GM12878 (cell line): ENCODE data around the gene SMARCC2. TPM values are rescaled to one million over a fixed set of nuclear protein-coding genes. Genes with fewer than 3 reads are reported as not detected.
A peak's percentile ranks its signal among the peaks of the same experiment; 100 is the strongest.

Experiments
- ATAC-seq: fragments of 200-7000 bp; cut with Tn5 transposase; 3 replicates; pipeline ENCODE4 v1.9.1; 2020; ENCODE audit warnings: mild to moderate bottlenecking, moderate library complexity
- BruUV-seq: library from RNA; stranded (reverse); fragments of 400-500 nt; replicated peaks from 2 replicates; lab custom pipeline; 2021; lab: Mats Ljungman, UMichigan
- CTCF ChIA-PET: fragments of 300-600 bp; sonication (Branson Sonifier 250); formaldehyde crosslinking; extraction: SDS; loops from one replicate; lab custom pipeline; 2021; ENCODE audit warnings: inconsistent platforms; lab: Yijun Ruan, JAX
- POLR2A ChIA-PET: fragments of 350-600 bp; formaldehyde crosslinking; extraction: SDS; loops from one replicate; lab custom pipeline; 2021; ENCODE audit warnings: inconsistent platforms; lab: Charles Lee
- RAD21 ChIA-PET: fragments of 300-600 bp; sonication (Branson Sonifier 250); formaldehyde crosslinking; loops from one replicate; lab custom pipeline; 2023; ENCODE audit warnings: antibody characterized with exemption; ENCODE audit not compliant: unreplicated experiment; lab: Charles Lee
- SMC1A ChIA-PET: fragments of 300-600 bp; sonication (Branson Sonifier 250); formaldehyde crosslinking; loops from one replicate; lab custom pipeline; 2023; ENCODE audit not compliant: unreplicated experiment, uncharacterized antibody; lab: Charles Lee
- DNase-seq: peaks from one replicate; pipeline ENCODE4 v3.0.0-alpha.2; 2011; ENCODE audit warnings: low read depth, low spot score
- FAIRE-seq: peaks from 3 replicates; lab custom pipeline; 2011; peaks lifted over from hg19 to GRCh38; lab: Jason Lieb, UNC
- H2AFZ ChIP-seq: 2 replicates; pipeline ENCODE4 v1.6.0; 2011; ENCODE audit warnings: low read depth, low read length, control low read depth; ENCODE audit not compliant: control insufficient read depth
- H3K27ac ChIP-seq: 2 replicates; pipeline ENCODE4 v1.5.1; 2011; ENCODE audit warnings: control low read depth; ENCODE audit not compliant: control insufficient read depth, insufficient read depth
- H3K27me3 ChIP-seq, 2 experiments: replicated peaks in 1 of 2; 2 replicates each; pipeline versions ENCODE4 v1.6.0 to v1.6.1; 2011; ENCODE audit warnings: low read length in 1 of 2; ENCODE audit not compliant: control insufficient read depth in 2 of 2, insufficient read depth in 2 of 2
- H3K36me3 ChIP-seq, 2 experiments: 2 replicates each; pipeline ENCODE4 v1.5.1; 2011; ENCODE audit warnings: low read length in 1 of 2; ENCODE audit not compliant: control insufficient read depth in 2 of 2, insufficient read depth in 2 of 2
- H3K4me1 ChIP-seq: 2 replicates; pipeline ENCODE4 v1.6.1; 2011; ENCODE audit warnings: mild to moderate bottlenecking, low read length, moderate library complexity, mixed read lengths; ENCODE audit not compliant: control insufficient read depth, insufficient read depth
- H3K4me2 ChIP-seq: 2 replicates; pipeline ENCODE4 v1.6.0; 2011; ENCODE audit warnings: control low read depth; ENCODE audit not compliant: control insufficient read depth, insufficient read depth
- H3K4me3 ChIP-seq: fragments of 200-600 bp; sonication (generic); 2 replicates; pipeline ENCODE4 v1.5.1; 2016
- H3K79me2 ChIP-seq: 2 replicates; pipeline ENCODE4 v1.6.0; 2011; ENCODE audit warnings: low read length; ENCODE audit not compliant: control insufficient read depth, insufficient read depth
- H3K9ac ChIP-seq: 2 replicates; pipeline ENCODE4 v1.8.0; 2011; ENCODE audit warnings: low read length, control low read depth, mixed read lengths; ENCODE audit not compliant: control insufficient read depth, insufficient read depth
- H3K9me3 ChIP-seq: replicated peaks from 3 replicates; pipeline ENCODE4 v1.5.1; 2011; ENCODE audit warnings: mild to moderate bottlenecking, low read length; ENCODE audit not compliant: control insufficient read depth, insufficient read depth
- H4K20me1 ChIP-seq: 2 replicates; pipeline ENCODE4 v1.6.0; 2011; ENCODE audit not compliant: control insufficient read depth, insufficient read depth
- CREB1 ChIP-seq: IDR thresholded peaks from 2 replicates; pipeline ENCODE4 v1.6.1; 2012; ENCODE audit warnings: low read depth, mild to moderate bottlenecking, inconsistent platforms
- E2F4 ChIP-seq: IDR thresholded peaks from 2 replicates; pipeline ENCODE4 v1.6.1; 2012; ENCODE audit warnings: low read depth, low read length, improper control_type of control experiment
- EZH2 ChIP-seq: IDR thresholded peaks from 2 replicates; pipeline ENCODE4 v1.6.1; 2012; ENCODE audit warnings: low read depth, mild to moderate bottlenecking, control low read depth, inconsistent platforms, low read length, borderline replicate concordance; ENCODE audit not compliant: control insufficient read depth
- FOS ChIP-seq: IDR thresholded peaks from 3 replicates; pipeline ENCODE4 v1.6.1; 2011; ENCODE audit warnings: borderline replicate concordance; ENCODE audit not compliant: insufficient read length; ENCODE audit errors: extremely low read depth
- FOXM1 ChIP-seq: IDR thresholded peaks from 2 replicates; pipeline ENCODE4 v1.6.1; 2012; ENCODE audit warnings: low read depth, mild to moderate bottlenecking, inconsistent platforms, low read length, moderate library complexity
- NR2F1 ChIP-seq: fragments of 450-650 bp; conservative IDR thresholded peaks from 2 replicates; pipeline ENCODE4 v1.6.1; 2017; ENCODE audit warnings: mild to moderate bottlenecking
- PAX5 ChIP-seq: IDR thresholded peaks from 2 replicates; pipeline ENCODE4 v1.6.1; 2011; ENCODE audit warnings: low read depth, low read length, borderline replicate concordance
- PBX3 ChIP-seq: IDR thresholded peaks from 2 replicates; pipeline ENCODE4 v1.6.1; 2011; ENCODE audit warnings: mild to moderate bottlenecking, low read depth, low read length, moderate library complexity; ENCODE audit not compliant: insufficient replicate concordance
- POLR2AphosphoS5 ChIP-seq: IDR thresholded peaks from 2 replicates; pipeline ENCODE4 v1.6.1; 2011; ENCODE audit warnings: mild to moderate bottlenecking, low read length, inconsistent platforms
- RAD51 ChIP-seq: fragments of 450-650 bp; IDR thresholded peaks from 2 replicates; pipeline ENCODE4 v1.6.1; 2016; ENCODE audit warnings: moderate library complexity, mild to moderate bottlenecking, inconsistent platforms
- SMAD5 ChIP-seq: IDR thresholded peaks from 2 replicates; pipeline ENCODE4 v1.6.1; 2016; ENCODE audit warnings: antibody characterized with exemption, low read depth
- SMC3 ChIP-seq: IDR thresholded peaks from 2 replicates; pipeline ENCODE4 v1.6.1; 2011; ENCODE audit warnings: low read length, improper control_type of control experiment, borderline replicate concordance
- SREBF1 ChIP-seq: IDR thresholded peaks from 2 replicates; pipeline ENCODE4 v1.6.1; 2012; ENCODE audit warnings: mild to moderate bottlenecking, low read length
- ZBTB33 ChIP-seq: fragments of 450-650 bp; IDR thresholded peaks from 2 replicates; pipeline ENCODE4 v1.6.1; 2017; ENCODE audit warnings: mild to moderate bottlenecking
- WGBS: methylation state at CpG from one replicate; pipeline ENCODE4 v1.1.6; 2016; ENCODE audit warnings: low lambda C conversion rate; ENCODE audit not compliant: insufficient replicate concordance, insufficient coverage; ENCODE audit errors: missing lambda C conversion rate; 5-methylcytosine and 5-hydroxymethylcytosine counted together
- in situ Hi-C: fragments of 300-500 bp; cut with MboI; formaldehyde crosslinking; loops from 9 replicates; pipeline ENCODE4 v1.14.3; 2018; ENCODE audit warnings: mixed read lengths
- intact Hi-C: fragments of 100-400 bp; cut with micrococcal nuclease; formaldehyde crosslinking; loops from one replicate; pipeline ENCODE4 v1.14.2; 2022; ENCODE audit not compliant: unreplicated experiment
- polyA plus RNA-seq, 11 experiments: library from polyadenylated mRNA; depleted of rRNA in 4 of 11; unstranded in 6 of 11; stranded (reverse) in 5 of 11; fragments of >200 nt; fragmentation: Nextera tagmentation in 4 of 11; fragmentation: Illumina TruSeq in 1 of 11; extraction: Ambion mirVana in 4 of 11; extraction: Trizol in 1 of 11; gene quantifications; 1 replicate in 1 of 11; 2 replicates in 10 of 11; pipeline versions ENCODE4 v1.2.1 to v1.2.3, GENCODE V29; 2011 to 2016; ENCODE audit warnings: inconsistent platforms in 2 of 11, missing spikeins in 2 of 11, low read depth in 1 of 11
- total RNA-seq, 4 experiments: library from RNA; depleted of rRNA in 3 of 4; stranded (reverse); fragments of >200 nt in 3 of 4; fragmentation: Illumina TruSeq in 1 of 4; extraction: Trizol in 1 of 4; gene quantifications; 2 replicates each; pipeline versions ENCODE4 v1.2.1 to v1.2.3, GENCODE V29; 2013 to 2021

The SMARCC2 gene
- total and polyA plus RNA-seq, 10 of the 15 experiments (the other 5 are each of a cell fraction or from before 2014, with no cell fraction given): 13.6 to 71.2 (median 42.3) TPM

GRCh38 chr12:56160193-56160763, 29.0 kb downstream of the SMARCC2 start:
- Histone ChIP-seq H3K36me3 (peaks cover 23 to 33% of the 10 kb centered on the region in 2 experiments), H3K9ac (peak overlapping the region; percentile 89), H3K27me3 (no peaks in the 10 kb centered on the region), H3K79me2 (peaks cover 39% of the 10 kb centered on the region), H2AFZ (no peak overlapping the region), H3K27ac (peak overlapping the region; percentile 91), H4K20me1 (no peaks in the 10 kb centered on the region), H3K4me2 (peak overlapping the region; percentile 98), H3K9me3 (no peaks in the 10 kb centered on the region), H3K4me1 (peaks cover 17% of the 10 kb centered on the region), H3K4me3 (peak overlapping the region; percentile 90)
- 5% methylated on average over 7 of the region's 7 CpGs for WGBS
- intact Hi-C loops: no loop called here
- CTCF ChIA-PET: interaction anchor here (1.2 to 2.1 kb wide), 3 partner anchors 28 to 34 kb away, joined by 4 to 11 read pairs (median 10); partner anchors contain the start of gene SMARCC2
- SMC1A ChIA-PET: interaction anchor here (2.4 to 2.7 kb wide), 2 partner anchors 27 to 32 kb away, joined by 12 read pairs; partner anchors contain the start of gene ESYT1
- DNase-seq: no peak
- FAIRE-seq: no peak
- ATAC-seq: peak; percentile 20
- in situ Hi-C loops: no loop called here
- BruUV-seq: no TSS peak
- POLR2A ChIA-PET: interaction anchor here (0.8 to 2.5 kb wide), 5 partner anchors 9 to 33 kb away, joined by 5 to 19 read pairs (median 11); partner anchors contain the start of genes ESYT1 and SMARCC2
- RAD21 ChIA-PET: interaction anchor here (2.1 to 2.8 kb wide), 2 partner anchors 29 to 33 kb away, joined by 14 to 18 read pairs; partner anchors contain the start of genes ESYT1 and SMARCC2
- TF ChIP-seq PAX5 (no peak), SMC3 (no peak), E2F4 (no peak), FOS (no peak), NR2F1 (peak; percentile 43; the same call in 1 of the 2 replicates), RAD51 (no peak), CREB1 (peak; percentile 35; the same call in 1 of the 2 replicates), PBX3 (peak; percentile 0), ZBTB33 (no peak), POLR2AphosphoS5 (0 out of 2 replicates have a peak, but pooled peaks have one; percentile 70), EZH2 (no peak), FOXM1 (0 out of 2 replicates have a peak, but pooled peaks have one; percentile 4), SREBF1 (no peak), SMAD5 (peak; percentile 60)
